HepG2 (cell line): Measurements from ENCODE around the gene SLC22A31. TPM values are rescaled to one million over a fixed set of nuclear protein-coding genes. Genes with fewer than 3 reads are reported as not detected.

Experiments used
- ATF1 ChIP-seq: IDR thresholded peaks from 2 replicates; pipeline ENCODE4 v1.6.1; 2016; ENCODE audit warnings: mild to moderate bottlenecking, control low read depth
- ATF7-NPFF ChIP-seq: sonication (generic); formaldehyde crosslinking; IDR thresholded peaks from 2 replicates; pipeline ENCODE4 v1.8.1; 2023; ENCODE audit warnings: mild to moderate bottlenecking, low read depth, missing genetic modification reagents, moderate library complexity
- CSRNP2 ChIP-seq: sonication (generic); formaldehyde crosslinking; conservative IDR thresholded peaks from 2 replicates; pipeline ENCODE4 v1.8.0; 2022; ENCODE audit warnings: low read depth, missing genetic modification reagents
- MXD1 ChIP-seq: sonication (generic); formaldehyde crosslinking; IDR thresholded peaks from 2 replicates; pipeline ENCODE4 v1.4.0; 2020; ENCODE audit warnings: mild to moderate bottlenecking, missing genetic modification reagents
- MXI1 ChIP-seq: IDR thresholded peaks from 3 replicates; pipeline ENCODE4 v1.6.1; 2012; ENCODE audit warnings: low read depth, low read length, inconsistent platforms, borderline replicate concordance
- NFKB2 ChIP-seq: sonication (generic); formaldehyde crosslinking; IDR thresholded peaks from 2 replicates; pipeline ENCODE4 v1.4.0; 2020; ENCODE audit warnings: missing genetic modification reagents, borderline replicate concordance
- NR0B2 ChIP-seq: sonication (generic); formaldehyde crosslinking; IDR thresholded peaks from 2 replicates; pipeline ENCODE4 v1.4.0; 2020; ENCODE audit warnings: mild to moderate bottlenecking, missing genetic modification reagents
- NRL ChIP-seq: sonication (generic); formaldehyde crosslinking; IDR thresholded peaks from 2 replicates; pipeline ENCODE4 v1.5.0; 2020; ENCODE audit warnings: missing genetic modification reagents, mild to moderate bottlenecking, moderate library complexity, borderline replicate concordance
- SATB2 ChIP-seq: sonication (generic); formaldehyde crosslinking; IDR thresholded peaks from 2 replicates; pipeline ENCODE4 v1.5.0; 2020; ENCODE audit warnings: missing genetic modification reagents
- SRSF9 ChIP-seq: fragments of 200-400 bp; formaldehyde crosslinking; IDR thresholded peaks from 2 replicates; pipeline ENCODE4 v1.6.1; 2018; ENCODE audit warnings: borderline replicate concordance, mild to moderate bottlenecking, low read depth, low read length; ENCODE audit not compliant: insufficient read depth, poor library complexity, severe bottlenecking
- THAP7 ChIP-seq: sonication (generic); formaldehyde crosslinking; IDR thresholded peaks from 2 replicates; pipeline ENCODE4 v1.8.1; 2023; ENCODE audit warnings: mild to moderate bottlenecking, missing genetic modification reagents
- ZBTB21 ChIP-seq: sonication (generic); formaldehyde crosslinking; IDR thresholded peaks from 2 replicates; pipeline ENCODE4 v1.4.0; 2020; ENCODE audit warnings: missing genetic modification reagents
- ZNF124 ChIP-seq: sonication (generic); formaldehyde crosslinking; IDR thresholded peaks from 2 replicates; pipeline ENCODE4 v1.4.0; 2020; ENCODE audit warnings: missing genetic modification reagents
- ZNF180 ChIP-seq: sonication (generic); formaldehyde crosslinking; IDR thresholded peaks from 2 replicates; pipeline ENCODE4 v1.4.0; 2020; ENCODE audit warnings: low read depth, missing genetic modification reagents, borderline replicate concordance
- ZNF431 ChIP-seq: sonication (generic); formaldehyde crosslinking; IDR thresholded peaks from 2 replicates; pipeline ENCODE4 v1.9.0; 2022; ENCODE audit warnings: missing genetic modification reagents, low read depth, mild to moderate bottlenecking, borderline replicate concordance
- ZNF570 ChIP-seq: sonication (generic); formaldehyde crosslinking; IDR thresholded peaks from 2 replicates; pipeline ENCODE4 v1.4.0; 2020; ENCODE audit warnings: mild to moderate bottlenecking, missing genetic modification reagents, borderline replicate concordance
- ZNF687 ChIP-seq: sonication (generic); formaldehyde crosslinking; IDR thresholded peaks from 2 replicates; pipeline ENCODE4 v1.5.1; 2020; ENCODE audit warnings: mild to moderate bottlenecking, missing genetic modification reagents, moderate library complexity
- ZNF891 ChIP-seq: sonication (generic); formaldehyde crosslinking; IDR thresholded peaks from 2 replicates; pipeline ENCODE4 v1.5.0; 2020; ENCODE audit warnings: mild to moderate bottlenecking, missing genetic modification reagents
- ZSCAN25 ChIP-seq: sonication (generic); formaldehyde crosslinking; IDR thresholded peaks from 2 replicates; pipeline ENCODE4 v1.8.0; 2022; ENCODE audit warnings: mild to moderate bottlenecking, missing genetic modification reagents
- ZSCAN30 ChIP-seq: sonication (generic); formaldehyde crosslinking; IDR thresholded peaks from 2 replicates; pipeline ENCODE4 v1.5.0; 2020; ENCODE audit warnings: mild to moderate bottlenecking, missing genetic modification reagents
- polyA plus RNA-seq, 8 experiments: library from polyadenylated mRNA; depleted of rRNA in 3 of 8; stranded (reverse) in 7 of 8; unstranded in 1 of 8; fragments of >200 nt; fragmentation: Illumina TruSeq in 4 of 8; extraction: Trizol in 4 of 8; gene quantifications; 2 replicates each; pipeline versions ENCODE4 v1.2.1 to v1.2.3, GENCODE V29; 2011 to 2016; ENCODE audit warnings: low read depth in 4 of 8, missing spikeins in 1 of 8, mixed read lengths in 1 of 8; ENCODE audit not compliant: insufficient read depth in 1 of 8
- total RNA-seq, 5 experiments: library from RNA; depleted of rRNA; stranded (reverse); fragments of >200 nt; fragmentation: Illumina TruSeq; extraction: Trizol; gene quantifications; 2 replicates each; pipeline ENCODE4 v1.2.3, GENCODE V29; 2016; ENCODE audit warnings: low read depth in 1 of 5

SLC22A31 gene
- total and polyA plus RNA-seq, 2 of the 13 experiments (the other 11 are each of a cell fraction or from before 2014, with no cell fraction given): 67.3 to 83.3 TPM

GRCh38 chr16:89183463-89183862, 16.9 kb downstream of the SLC22A31 start (continued):
- TF ChIP-seq THAP7: no peak
- no peak for TF ChIP-seq MXD1 (CRISPR knock-in tag)
- TF ChIP-seq ZNF891 (CRISPR knock-in tag): 0 out of 2 replicates have a peak, but pooled peaks have one; percentile 21
- TF ChIP-seq NFKB2 (CRISPR knock-in tag): no peak
- 0 out of 3 replicates have a peak, but pooled peaks have one; percentile 3 for TF ChIP-seq MXI1
- peak; percentile 44; the same call in 1 of the 2 replicates for TF ChIP-seq NRL (CRISPR knock-in tag)
- TF ChIP-seq ATF7-NPFF (CRISPR knock-in tag): no peak
- no peak for TF ChIP-seq ATF1 (CRISPR knock-in tag)
- TF ChIP-seq CSRNP2: no peak
- no peak for TF ChIP-seq ZNF124 (CRISPR knock-in tag)
- no peak for TF ChIP-seq ZNF570 (CRISPR knock-in tag)
- TF ChIP-seq SATB2: no peak
- TF ChIP-seq ZSCAN30 (CRISPR knock-in tag): no peak
- no peak for TF ChIP-seq ZNF431 (CRISPR knock-in tag)
- no peak for TF ChIP-seq ZSCAN25
- no peak for TF ChIP-seq NR0B2 (CRISPR knock-in tag)
- TF ChIP-seq ZNF687: peak; percentile 44
- TF ChIP-seq ZBTB21 (CRISPR knock-in tag): no peak
- no peak for TF ChIP-seq ZNF180
- TF ChIP-seq SRSF9: no peak
